WTC11 (cell line): ENCODE measurements around the gene POLR3G. TPM values are rescaled to one million over a fixed set of nuclear protein-coding genes. Genes with fewer than 3 reads are reported as not detected.

Experiments
- ATAC-seq: fragments of 200-7000 bp; cut with Tn5 transposase; 2 replicates; pipeline ENCODE4 v1.10.0; 2021; ENCODE audit warnings: mild to moderate bottlenecking, moderate library complexity
- CTCF ChIA-PET: fragments of 300-600 bp; sonication (Branson Sonifier 250); formaldehyde crosslinking; loops from one replicate; lab custom pipeline; 2021; ENCODE audit warnings: antibody characterized with exemption; lab: Charles Lee
- POLR2A ChIA-PET: fragments of 350-600 bp; sonication (Branson Sonifier 250); formaldehyde crosslinking; loops from one replicate; lab custom pipeline; 2021; ENCODE audit warnings: antibody characterized with exemption; lab: Charles Lee
- DNase-seq: peaks from one replicate; pipeline ENCODE4 v3.0.0; 2021; ENCODE audit warnings: low spot score
- H3K27ac Mint-ChIP-seq: 2 replicates; pipeline ENCODE4 v1.8.0; 2021; ENCODE audit warnings: mixed read lengths
- H3K27me3 Mint-ChIP-seq: 2 replicates; pipeline ENCODE4 v1.8.0; 2021; ENCODE audit warnings: low read depth, mild to moderate bottlenecking, moderate library complexity, mixed read lengths
- H3K36me3 Mint-ChIP-seq: 2 replicates; pipeline ENCODE4 v1.8.0; 2021; ENCODE audit warnings: mixed read lengths
- H3K4me1 Mint-ChIP-seq: 2 replicates; pipeline ENCODE4 v1.8.0; 2022; ENCODE audit warnings: mixed read lengths
- H3K4me3 Mint-ChIP-seq: 2 replicates; pipeline ENCODE4 v1.8.0; 2021; ENCODE audit warnings: mild to moderate bottlenecking, moderate library complexity, mixed read lengths
- H3K9me3 Mint-ChIP-seq: 2 replicates; pipeline ENCODE4 v1.8.0; 2021; ENCODE audit warnings: mixed read lengths
- ERG ChIP-seq: fragments of 250-450 bp; sonication (Bioruptor Pico); IDR thresholded peaks from 2 replicates; pipeline ENCODE4 v1.8.0; 2021; ENCODE audit warnings: mild to moderate bottlenecking
- ESRRA ChIP-seq: sonication (generic); formaldehyde crosslinking; IDR thresholded peaks from 2 replicates; pipeline ENCODE4 v1.8.1; 2022; ENCODE audit warnings: mild to moderate bottlenecking, missing genetic modification reagents, borderline replicate concordance
- FOXJ3 ChIP-seq: sonication (generic); formaldehyde crosslinking; IDR thresholded peaks from 2 replicates; pipeline ENCODE4 v1.9.0; 2021; ENCODE audit warnings: missing genetic modification reagents, mild to moderate bottlenecking, borderline replicate concordance
- JAZF1 ChIP-seq: fragments of 250-450 bp; sonication (Bioruptor Pico); IDR thresholded peaks from 2 replicates; pipeline ENCODE4 v1.9.0; 2021; ENCODE audit warnings: moderate library complexity, mild to moderate bottlenecking, inconsistent platforms
- NR1H2 ChIP-seq: sonication (generic); formaldehyde crosslinking; IDR thresholded peaks from 2 replicates; pipeline ENCODE4 v1.9.0; 2021; ENCODE audit warnings: mild to moderate bottlenecking, moderate library complexity, missing genetic modification reagents
- PRRX2 ChIP-seq: fragments of 250-450 bp; sonication (Bioruptor Pico); IDR thresholded peaks from 2 replicates; pipeline ENCODE4 v1.8.0; 2021; ENCODE audit warnings: mild to moderate bottlenecking
- TCF7 ChIP-seq: sonication (generic); formaldehyde crosslinking; IDR thresholded peaks from 2 replicates; pipeline ENCODE4 v1.8.0; 2022; ENCODE audit warnings: mild to moderate bottlenecking, low read depth, missing genetic modification reagents, moderate library complexity
- TEAD1 ChIP-seq: sonication (generic); formaldehyde crosslinking; IDR thresholded peaks from 2 replicates; pipeline ENCODE4 v1.8.0; 2022; ENCODE audit warnings: mild to moderate bottlenecking, missing genetic modification reagents
- ZNF532 ChIP-seq: fragments of 250-450 bp; sonication (Bioruptor Pico); IDR thresholded peaks from 2 replicates; pipeline ENCODE4 v1.9.0; 2021; ENCODE audit warnings: mild to moderate bottlenecking, borderline replicate concordance
- total RNA-seq: library from RNA; stranded (reverse); gene quantifications from 3 replicates; pipeline ENCODE4 v1.2.3, GENCODE V29; 2021
- TF ChIP-seq, protein P1 (sequence below): sonication (generic); formaldehyde crosslinking; IDR thresholded peaks from 2 replicates; pipeline ENCODE4 v1.8.1; 2023; ENCODE audit warnings: mild to moderate bottlenecking, moderate library complexity, missing genetic modification reagents
- TF ChIP-seq, protein P2 (sequence below): sonication (generic); formaldehyde crosslinking; conservative IDR thresholded peaks from 2 replicates; pipeline ENCODE4 v1.8.1; 2022; ENCODE audit warnings: mild to moderate bottlenecking, missing genetic modification reagents
- TF ChIP-seq, protein P3 (sequence below): sonication (generic); formaldehyde crosslinking; conservative IDR thresholded peaks from 2 replicates; pipeline ENCODE4 v1.8.1; 2023; ENCODE audit warnings: mild to moderate bottlenecking, low read depth, missing genetic modification reagents, moderate library complexity
- TF ChIP-seq, protein P4 (sequence below): sonication (generic); formaldehyde crosslinking; IDR thresholded peaks from 2 replicates; pipeline ENCODE4 v1.8.1; 2023; ENCODE audit warnings: mild to moderate bottlenecking, missing genetic modification reagents, borderline replicate concordance
- TF ChIP-seq, protein P5 (sequence below): sonication (generic); formaldehyde crosslinking; IDR thresholded peaks from 2 replicates; pipeline ENCODE4 v1.8.0; 2023; ENCODE audit warnings: missing genetic modification reagents

The POLR3G gene
- total RNA-seq, 1 experiment from 2014 or later, result 95.4 TPM

- TF ChIP-seq, protein P1, sequence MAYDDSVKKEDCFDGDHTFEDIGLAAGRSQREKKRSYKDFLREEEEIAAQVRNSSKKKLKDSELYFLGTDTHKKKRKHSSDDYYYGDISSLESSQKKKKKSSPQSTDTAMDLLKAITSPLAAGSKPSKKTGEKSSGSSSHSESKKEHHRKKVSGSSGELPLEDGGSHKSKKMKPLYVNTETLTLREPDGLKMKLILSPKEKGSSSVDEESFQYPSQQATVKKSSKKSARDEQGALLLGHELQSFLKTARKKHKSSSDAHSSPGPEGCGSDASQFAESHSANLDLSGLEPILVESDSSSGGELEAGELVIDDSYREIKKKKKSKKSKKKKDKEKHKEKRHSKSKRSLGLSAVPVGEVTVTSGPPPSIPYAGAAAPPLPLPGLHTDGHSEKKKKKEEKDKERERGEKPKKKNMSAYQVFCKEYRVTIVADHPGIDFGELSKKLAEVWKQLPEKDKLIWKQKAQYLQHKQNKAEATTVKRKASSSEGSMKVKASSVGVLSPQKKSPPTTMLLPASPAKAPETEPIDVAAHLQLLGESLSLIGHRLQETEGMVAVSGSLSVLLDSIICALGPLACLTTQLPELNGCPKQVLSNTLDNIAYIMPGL (CRISPR knock-in tag), result no peak
- no peak for TF ChIP-seq ESRRA (CRISPR knock-in tag)
- no peak for TF ChIP-seq ZNF532 (CRISPR knock-in tag)
- no peak for TF ChIP-seq NR1H2 (CRISPR knock-in tag)
- TF ChIP-seq, protein P2, sequence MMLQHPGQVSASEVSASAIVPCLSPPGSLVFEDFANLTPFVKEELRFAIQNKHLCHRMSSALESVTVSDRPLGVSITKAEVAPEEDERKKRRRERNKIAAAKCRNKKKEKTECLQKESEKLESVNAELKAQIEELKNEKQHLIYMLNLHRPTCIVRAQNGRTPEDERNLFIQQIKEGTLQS (CRISPR knock-in tag), result no peak
Observed at GRCh38 chr5:90438100-90438499, 36.6 kb upstream of the POLR3G start (continued).

GRCh38 chr5:90440644-90441043, 34.0 kb upstream of the POLR3G start:
- H3K9me3 Mint-ChIP-seq, result no peaks in the 10 kb centered on the region
- ChIA-PET CTCF (interaction anchor here (0.6 to 2.2 kb wide), 5 partner anchors 8 to 268 kb away, joined by 3 to 9 read pairs (median 4); partner anchors contain the start of gene CETN3), POLR2A (no interaction called here)
- H3K4me3 Mint-ChIP-seq, result no peak overlapping the region
- DNase-seq (no peak), ATAC-seq (no peak)
- no peaks in the 10 kb centered on the region for H3K27me3 Mint-ChIP-seq
- H3K36me3 Mint-ChIP-seq, result no peaks in the 10 kb centered on the region
- peaks cover 8% of the 10 kb centered on the region for H3K4me1 Mint-ChIP-seq
- H3K27ac Mint-ChIP-seq, result no peak overlapping the region
- TF ChIP-seq FOXJ3 (CRISPR knock-in tag) (no peak), JAZF1 (CRISPR knock-in tag) (no peak), TEAD1 (CRISPR knock-in tag) (no peak), ERG (CRISPR knock-in tag) (no peak), PRRX2 (CRISPR knock-in tag) (no peak), ZNF532 (CRISPR knock-in tag) (no peak), TCF7 (no peak)
- TF ChIP-seq, protein P3, sequence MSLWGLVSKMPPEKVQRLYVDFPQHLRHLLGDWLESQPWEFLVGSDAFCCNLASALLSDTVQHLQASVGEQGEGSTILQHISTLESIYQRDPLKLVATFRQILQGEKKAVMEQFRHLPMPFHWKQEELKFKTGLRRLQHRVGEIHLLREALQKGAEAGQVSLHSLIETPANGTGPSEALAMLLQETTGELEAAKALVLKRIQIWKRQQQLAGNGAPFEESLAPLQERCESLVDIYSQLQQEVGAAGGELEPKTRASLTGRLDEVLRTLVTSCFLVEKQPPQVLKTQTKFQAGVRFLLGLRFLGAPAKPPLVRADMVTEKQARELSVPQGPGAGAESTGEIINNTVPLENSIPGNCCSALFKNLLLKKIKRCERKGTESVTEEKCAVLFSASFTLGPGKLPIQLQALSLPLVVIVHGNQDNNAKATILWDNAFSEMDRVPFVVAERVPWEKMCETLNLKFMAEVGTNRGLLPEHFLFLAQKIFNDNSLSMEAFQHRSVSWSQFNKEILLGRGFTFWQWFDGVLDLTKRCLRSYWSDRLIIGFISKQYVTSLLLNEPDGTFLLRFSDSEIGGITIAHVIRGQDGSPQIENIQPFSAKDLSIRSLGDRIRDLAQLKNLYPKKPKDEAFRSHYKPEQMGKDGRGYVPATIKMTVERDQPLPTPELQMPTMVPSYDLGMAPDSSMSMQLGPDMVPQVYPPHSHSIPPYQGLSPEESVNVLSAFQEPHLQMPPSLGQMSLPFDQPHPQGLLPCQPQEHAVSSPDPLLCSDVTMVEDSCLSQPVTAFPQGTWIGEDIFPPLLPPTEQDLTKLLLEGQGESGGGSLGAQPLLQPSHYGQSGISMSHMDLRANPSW, result no peak
- TF ChIP-seq, protein P4, sequence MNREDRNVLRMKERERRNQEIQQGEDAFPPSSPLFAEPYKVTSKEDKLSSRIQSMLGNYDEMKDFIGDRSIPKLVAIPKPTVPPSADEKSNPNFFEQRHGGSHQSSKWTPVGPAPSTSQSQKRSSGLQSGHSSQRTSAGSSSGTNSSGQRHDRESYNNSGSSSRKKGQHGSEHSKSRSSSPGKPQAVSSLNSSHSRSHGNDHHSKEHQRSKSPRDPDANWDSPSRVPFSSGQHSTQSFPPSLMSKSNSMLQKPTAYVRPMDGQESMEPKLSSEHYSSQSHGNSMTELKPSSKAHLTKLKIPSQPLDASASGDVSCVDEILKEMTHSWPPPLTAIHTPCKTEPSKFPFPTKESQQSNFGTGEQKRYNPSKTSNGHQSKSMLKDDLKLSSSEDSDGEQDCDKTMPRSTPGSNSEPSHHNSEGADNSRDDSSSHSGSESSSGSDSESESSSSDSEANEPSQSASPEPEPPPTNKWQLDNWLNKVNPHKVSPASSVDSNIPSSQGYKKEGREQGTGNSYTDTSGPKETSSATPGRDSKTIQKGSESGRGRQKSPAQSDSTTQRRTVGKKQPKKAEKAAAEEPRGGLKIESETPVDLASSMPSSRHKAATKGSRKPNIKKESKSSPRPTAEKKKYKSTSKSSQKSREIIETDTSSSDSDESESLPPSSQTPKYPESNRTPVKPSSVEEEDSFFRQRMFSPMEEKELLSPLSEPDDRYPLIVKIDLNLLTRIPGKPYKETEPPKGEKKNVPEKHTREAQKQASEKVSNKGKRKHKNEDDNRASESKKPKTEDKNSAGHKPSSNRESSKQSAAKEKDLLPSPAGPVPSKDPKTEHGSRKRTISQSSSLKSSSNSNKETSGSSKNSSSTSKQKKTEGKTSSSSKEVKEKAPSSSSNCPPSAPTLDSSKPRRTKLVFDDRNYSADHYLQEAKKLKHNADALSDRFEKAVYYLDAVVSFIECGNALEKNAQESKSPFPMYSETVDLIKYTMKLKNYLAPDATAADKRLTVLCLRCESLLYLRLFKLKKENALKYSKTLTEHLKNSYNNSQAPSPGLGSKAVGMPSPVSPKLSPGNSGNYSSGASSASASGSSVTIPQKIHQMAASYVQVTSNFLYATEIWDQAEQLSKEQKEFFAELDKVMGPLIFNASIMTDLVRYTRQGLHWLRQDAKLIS, result no peak
- TF ChIP-seq, protein P5, sequence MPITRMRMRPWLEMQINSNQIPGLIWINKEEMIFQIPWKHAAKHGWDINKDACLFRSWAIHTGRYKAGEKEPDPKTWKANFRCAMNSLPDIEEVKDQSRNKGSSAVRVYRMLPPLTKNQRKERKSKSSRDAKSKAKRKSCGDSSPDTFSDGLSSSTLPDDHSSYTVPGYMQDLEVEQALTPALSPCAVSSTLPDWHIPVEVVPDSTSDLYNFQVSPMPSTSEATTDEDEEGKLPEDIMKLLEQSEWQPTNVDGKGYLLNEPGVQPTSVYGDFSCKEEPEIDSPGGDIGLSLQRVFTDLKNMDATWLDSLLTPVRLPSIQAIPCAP, result no peak
